Measurements from ENCODE around the gene DEPDC5.

GRCh38 chr22:31921106-31921505 is 167.3 kb downstream of the DEPDC5 start:
- TF ChIP-seq POLR2A (IDR thresholded peaks at IDR 0.05) (no peak), CTCF (IDR thresholded peaks at IDR 0.05) (no peak)

Measured in breast epithelium (tissue), 3 donors.